Progenitor cell of endocrine pancreas (in vitro differentiated cells): ENCODE data around the gene G2E3. TPM values are rescaled to one million over a fixed set of nuclear protein-coding genes. Genes with fewer than 3 reads are reported as not detected.
"Not testable (repeated sequence)": the region's sequence is repeated elsewhere in the genome, so short reads cannot be mapped to it uniquely, and the experiment has no call there.

ENCODE experiments used
- DNase-seq: peaks from one replicate; pipeline ENCODE4 v3.0.0; 2021; ENCODE audit warnings: low spot score; ENCODE audit not compliant: unreplicated experiment
- H3K27ac Mint-ChIP-seq: 2 replicates; pipeline ENCODE4 v1.8.0; 2021; ENCODE audit warnings: mild to moderate bottlenecking, moderate library complexity, mixed read lengths
- H3K27me3 Mint-ChIP-seq: 2 replicates; pipeline ENCODE4 v1.8.0; 2021; ENCODE audit warnings: mixed read lengths
- H3K36me3 Mint-ChIP-seq: 2 replicates; pipeline ENCODE4 v1.8.0; 2022; ENCODE audit warnings: mixed read lengths; ENCODE audit not compliant: insufficient read depth
- H3K4me1 Mint-ChIP-seq: 2 replicates; pipeline ENCODE4 v1.8.0; 2021; ENCODE audit warnings: low read depth, mixed read lengths
- H3K4me3 Mint-ChIP-seq: 2 replicates; pipeline ENCODE4 v1.8.0; 2021; ENCODE audit warnings: low read depth, mild to moderate bottlenecking, moderate library complexity, mixed read lengths
- H3K9me3 Mint-ChIP-seq: 2 replicates; pipeline ENCODE4 v1.8.0; 2021; ENCODE audit warnings: low read depth, mixed read lengths
- CTCF ChIP-seq: fragments of 200-600 bp; sonication (generic); IDR thresholded peaks from one replicate; pipeline ENCODE4 v1.5.0; 2021; ENCODE audit warnings: antibody characterized with exemption, mild to moderate bottlenecking; ENCODE audit not compliant: unreplicated experiment
- total RNA-seq: library from RNA; stranded (reverse); gene quantifications from 2 replicates; pipeline ENCODE4 v1.2.1, GENCODE V29; 2021

Gene G2E3
- total RNA-seq, 1 donor from 2014 or later, result 31.4 TPM

- no peak for DNase-seq
- no peak overlapping the region for H3K27ac Mint-ChIP-seq
- TF ChIP-seq CTCF, result no peak
- H3K36me3 Mint-ChIP-seq, result peaks cover 24% of the 10 kb centered on the region
- H3K4me3 Mint-ChIP-seq, result no peak overlapping the region
- no peaks in the 10 kb centered on the region for H3K4me1 Mint-ChIP-seq
- H3K9me3 Mint-ChIP-seq, result peaks cover 15% of the 10 kb centered on the region
- H3K27me3 Mint-ChIP-seq, result no peaks in the 10 kb centered on the region
These were observed 29.9 kb downstream of the G2E3 start for GRCh38 chr14:30588873-30589272.

GRCh38 chr14:30596935-30597334, 38.0 kb downstream of the G2E3 start:
- H3K9me3 Mint-ChIP-seq, result no peaks in the 10 kb centered on the region
- no peaks in the 10 kb centered on the region for H3K27me3 Mint-ChIP-seq
- no peak for TF ChIP-seq CTCF
- DNase-seq, result no peak
- H3K4me1 Mint-ChIP-seq, result no peaks in the 10 kb centered on the region
- H3K36me3 Mint-ChIP-seq, result peaks cover 5% of the 10 kb centered on the region
- no peak overlapping the region for H3K27ac Mint-ChIP-seq
- H3K4me3 Mint-ChIP-seq, result no peak overlapping the region

- Mint-ChIP-seq H3K27ac (no peak overlapping the region), H3K9me3 (no peaks in the 10 kb centered on the region), H3K4me1 (no peaks in the 10 kb centered on the region), H3K36me3 (peaks cover 5% of the 10 kb centered on the region), H3K27me3 (no peaks in the 10 kb centered on the region), H3K4me3 (no peak overlapping the region)
- no peak for DNase-seq
- no peak for TF ChIP-seq CTCF
These were observed 38.5 kb downstream of the G2E3 start for GRCh38 chr14:30597504-30597903.

GRCh38 chr14:30600922-30601918, 42.3 kb downstream of the G2E3 start:
- no peaks in the 10 kb centered on the region for H3K27me3 Mint-ChIP-seq
- no peaks in the 10 kb centered on the region for H3K9me3 Mint-ChIP-seq
- TF ChIP-seq CTCF, result no peak
- no peak overlapping the region for H3K27ac Mint-ChIP-seq
- DNase-seq, result no peak
- no peaks in the 10 kb centered on the region for H3K4me1 Mint-ChIP-seq
- peaks cover 5% of the 10 kb centered on the region for H3K36me3 Mint-ChIP-seq
- no peak overlapping the region for H3K4me3 Mint-ChIP-seq

GRCh38 chr14:30603402-30603801, 44.4 kb downstream of the G2E3 start:
- no peaks in the 10 kb centered on the region for H3K9me3 Mint-ChIP-seq
- H3K27me3 Mint-ChIP-seq, result no peaks in the 10 kb centered on the region
- TF ChIP-seq CTCF, result no peak
- H3K4me3 Mint-ChIP-seq, result no peak overlapping the region
- H3K27ac Mint-ChIP-seq, result no peak overlapping the region
- DNase-seq, result no peak
- H3K36me3 Mint-ChIP-seq, result peaks cover 7% of the 10 kb centered on the region
- H3K4me1 Mint-ChIP-seq, result peaks cover 2% of the 10 kb centered on the region

GRCh38 chr14:30604696-30605095, 45.7 kb downstream of the G2E3 start:
- not testable (repeated sequence) for H3K36me3 Mint-ChIP-seq, H3K9me3 Mint-ChIP-seq, H3K4me3 Mint-ChIP-seq, DNase-seq, H3K27ac Mint-ChIP-seq, H3K27me3 Mint-ChIP-seq
- H3K4me1 Mint-ChIP-seq, result peaks cover 10% of the 10 kb centered on the region
